ENCODE results near the gene ARHGAP15.

DNA sequence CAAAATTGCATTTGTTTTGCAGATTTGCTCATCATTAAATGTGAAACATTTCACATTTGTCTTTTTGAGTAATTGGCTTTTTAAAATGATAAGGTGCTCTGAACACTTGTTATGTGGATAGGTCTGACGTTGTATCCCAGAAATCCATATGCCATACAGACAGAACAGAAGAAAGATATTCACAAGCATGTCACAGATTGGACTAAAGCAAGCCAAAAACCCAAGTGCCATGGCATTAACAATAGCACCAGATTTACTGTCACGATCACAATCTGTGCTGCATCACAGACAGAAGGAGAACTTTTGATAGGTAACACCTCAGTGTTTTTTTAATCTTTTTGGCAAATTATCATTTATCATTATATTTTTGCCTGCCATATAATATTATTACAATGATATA, 272.6 kb downstream of the ARHGAP15 start:
- TF ChIP-seq SUZ12 (IDR thresholded peaks at IDR 0.05) (no peak), FOXM1 (IDR thresholded peaks at IDR 0.05; ENCODE audit: borderline replicate concordance) (no peak), L3MBTL2 (conservative IDR thresholded peaks at IDR 0.05) (no peak), TARDBP (IDR thresholded peaks at IDR 0.05) (no peak), ELF4 (IDR thresholded peaks at IDR 0.05) (no peak), HDGF (IDR thresholded peaks at IDR 0.05; ENCODE audit: borderline replicate concordance) (no peak)

Data from HEK293T (cell line).